ENCODE data around the gene IL6R.
"Not testable (repeated sequence)": the region's sequence is repeated elsewhere in the genome, so short reads cannot be mapped to it uniquely, and the experiment has no call there.

- TF ChIP-seq, protein P1, sequence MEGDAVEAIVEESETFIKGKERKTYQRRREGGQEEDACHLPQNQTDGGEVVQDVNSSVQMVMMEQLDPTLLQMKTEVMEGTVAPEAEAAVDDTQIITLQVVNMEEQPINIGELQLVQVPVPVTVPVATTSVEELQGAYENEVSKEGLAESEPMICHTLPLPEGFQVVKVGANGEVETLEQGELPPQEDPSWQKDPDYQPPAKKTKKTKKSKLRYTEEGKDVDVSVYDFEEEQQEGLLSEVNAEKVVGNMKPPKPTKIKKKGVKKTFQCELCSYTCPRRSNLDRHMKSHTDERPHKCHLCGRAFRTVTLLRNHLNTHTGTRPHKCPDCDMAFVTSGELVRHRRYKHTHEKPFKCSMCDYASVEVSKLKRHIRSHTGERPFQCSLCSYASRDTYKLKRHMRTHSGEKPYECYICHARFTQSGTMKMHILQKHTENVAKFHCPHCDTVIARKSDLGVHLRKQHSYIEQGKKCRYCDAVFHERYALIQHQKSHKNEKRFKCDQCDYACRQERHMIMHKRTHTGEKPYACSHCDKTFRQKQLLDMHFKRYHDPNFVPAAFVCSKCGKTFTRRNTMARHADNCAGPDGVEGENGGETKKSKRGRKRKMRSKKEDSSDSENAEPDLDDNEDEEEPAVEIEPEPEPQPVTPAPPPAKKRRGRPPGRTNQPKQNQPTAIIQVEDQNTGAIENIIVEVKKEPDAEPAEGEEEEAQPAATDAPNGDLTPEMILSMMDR (IDR thresholded peaks at IDR 0.05) = not testable (repeated sequence)
- not testable (repeated sequence) for TF ChIP-seq POLR2A, POLR2AphosphoS5, EP300 (IDR thresholded peaks at IDR 0.05)
These were observed 81.6 kb downstream of the IL6R start for GRCh38 chr1:154486756-154487155.

Measured in suprapubic skin (tissue), 4 donors.